Osteoblast (primary cell): ENCODE measurements around the gene ATP8B2. TPM values are rescaled to one million over a fixed set of nuclear protein-coding genes. Genes with fewer than 3 reads are reported as not detected.
"Not testable (repeated sequence)": the region's sequence is repeated elsewhere in the genome, so short reads cannot be mapped to it uniquely, and the experiment has no call there.

Source experiments
- DNase-seq: peaks from one replicate; pipeline ENCODE4 v3.0.0; 2011; ENCODE audit warnings: low spot score, mixed read lengths; ENCODE audit not compliant: insufficient read length; ENCODE audit errors: missing footprints
- H2AFZ ChIP-seq: 2 replicates; pipeline ENCODE4 v1.6.0; 2011; ENCODE audit warnings: mild to moderate bottlenecking, low read length
- H3K27ac ChIP-seq: 2 replicates; pipeline ENCODE4 v1.5.1; 2011; ENCODE audit warnings: mild to moderate bottlenecking, low read depth, low read length, moderate library complexity
- H3K27me3 ChIP-seq: 2 replicates; pipeline ENCODE4 v1.6.0; 2012; ENCODE audit warnings: mild to moderate bottlenecking, control low read depth, inconsistent platforms, low read length, moderate library complexity; ENCODE audit not compliant: insufficient read depth
- H3K36me3 ChIP-seq: 2 replicates; pipeline ENCODE4 v1.5.1; 2011; ENCODE audit warnings: mild to moderate bottlenecking, low read length, control low read depth, moderate library complexity; ENCODE audit not compliant: insufficient read depth
- H3K4me1 ChIP-seq: 2 replicates; pipeline ENCODE4 v1.5.1; 2011; ENCODE audit warnings: mild to moderate bottlenecking, low read length, control low read depth, moderate library complexity; ENCODE audit not compliant: insufficient read depth
- H3K4me2 ChIP-seq: 2 replicates; pipeline ENCODE4 v1.6.0; 2011; ENCODE audit warnings: mild to moderate bottlenecking, low read length; ENCODE audit not compliant: insufficient read depth
- H3K4me3 ChIP-seq: fragments of 200-600 bp; sonication (generic); 3 replicates; pipeline ENCODE4 v1.5.1; 2012; ENCODE audit warnings: mild to moderate bottlenecking, low read length, inconsistent platforms; ENCODE audit not compliant: insufficient read depth
- H3K79me2 ChIP-seq: 2 replicates; pipeline ENCODE4 v1.6.0; 2012; ENCODE audit warnings: mild to moderate bottlenecking, low read length, control low read depth, inconsistent platforms; ENCODE audit not compliant: insufficient read depth
- H3K9me3 ChIP-seq: 2 replicates; pipeline ENCODE4 v1.5.1; 2011; ENCODE audit warnings: low read depth, low read length, control low read depth
- H4K20me1 ChIP-seq: 2 replicates; pipeline ENCODE4 v1.6.0; 2012; ENCODE audit warnings: mild to moderate bottlenecking, low read length, control low read depth; ENCODE audit not compliant: insufficient read depth
- total RNA-seq: library from RNA; depleted of rRNA; stranded (reverse); fragments of >200 nt; gene quantifications from 2 replicates; pipeline ENCODE4 v1.2.3, GENCODE V29; 2012
- TF ChIP-seq, protein P1 (sequence below): IDR thresholded peaks from 2 replicates; pipeline ENCODE4 v1.5.1; 2011; ENCODE audit warnings: mild to moderate bottlenecking, low read depth, low read length, moderate library complexity; ENCODE audit errors: extremely low read depth

The ATP8B2 gene
- total RNA-seq, 1 donor = 162 TPM

DNA sequence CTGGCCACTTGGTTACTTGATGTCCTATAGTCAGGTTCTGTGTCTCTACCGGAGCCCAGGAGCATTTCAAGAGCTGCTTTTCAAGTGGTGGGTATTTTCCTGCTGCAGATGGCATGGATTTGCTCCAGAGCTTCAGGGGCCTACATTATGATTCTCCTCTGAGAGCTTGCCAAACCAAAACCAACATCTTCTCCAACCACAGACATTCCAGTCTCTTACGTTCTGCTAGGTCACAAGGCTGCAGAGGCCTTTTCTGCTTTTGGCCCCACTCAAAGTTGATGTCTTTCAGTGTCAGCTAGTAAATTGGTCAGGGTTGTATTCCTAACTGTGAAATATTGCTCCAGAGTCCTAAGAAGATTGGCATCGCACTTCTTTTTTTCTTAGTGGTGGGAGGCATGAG, 19.2 kb upstream of the ATP8B2 start:
- Histone ChIP-seq H3K9me3 (no peaks in the 10 kb centered on the region), H3K27ac (no peak overlapping the region), H4K20me1 (no peaks in the 10 kb centered on the region), H3K4me2 (peak overlapping the region; percentile 4), H3K4me3 (no peak overlapping the region), H3K79me2 (no peaks in the 10 kb centered on the region), H2AFZ (peak overlapping the region; percentile 31), H3K36me3 (no peaks in the 10 kb centered on the region), H3K4me1 (peaks cover 22% of the 10 kb centered on the region), H3K27me3 (no peaks in the 10 kb centered on the region)
- TF ChIP-seq, protein P1, sequence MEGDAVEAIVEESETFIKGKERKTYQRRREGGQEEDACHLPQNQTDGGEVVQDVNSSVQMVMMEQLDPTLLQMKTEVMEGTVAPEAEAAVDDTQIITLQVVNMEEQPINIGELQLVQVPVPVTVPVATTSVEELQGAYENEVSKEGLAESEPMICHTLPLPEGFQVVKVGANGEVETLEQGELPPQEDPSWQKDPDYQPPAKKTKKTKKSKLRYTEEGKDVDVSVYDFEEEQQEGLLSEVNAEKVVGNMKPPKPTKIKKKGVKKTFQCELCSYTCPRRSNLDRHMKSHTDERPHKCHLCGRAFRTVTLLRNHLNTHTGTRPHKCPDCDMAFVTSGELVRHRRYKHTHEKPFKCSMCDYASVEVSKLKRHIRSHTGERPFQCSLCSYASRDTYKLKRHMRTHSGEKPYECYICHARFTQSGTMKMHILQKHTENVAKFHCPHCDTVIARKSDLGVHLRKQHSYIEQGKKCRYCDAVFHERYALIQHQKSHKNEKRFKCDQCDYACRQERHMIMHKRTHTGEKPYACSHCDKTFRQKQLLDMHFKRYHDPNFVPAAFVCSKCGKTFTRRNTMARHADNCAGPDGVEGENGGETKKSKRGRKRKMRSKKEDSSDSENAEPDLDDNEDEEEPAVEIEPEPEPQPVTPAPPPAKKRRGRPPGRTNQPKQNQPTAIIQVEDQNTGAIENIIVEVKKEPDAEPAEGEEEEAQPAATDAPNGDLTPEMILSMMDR = no peak
- peak; percentile 69 for DNase-seq

DNA sequence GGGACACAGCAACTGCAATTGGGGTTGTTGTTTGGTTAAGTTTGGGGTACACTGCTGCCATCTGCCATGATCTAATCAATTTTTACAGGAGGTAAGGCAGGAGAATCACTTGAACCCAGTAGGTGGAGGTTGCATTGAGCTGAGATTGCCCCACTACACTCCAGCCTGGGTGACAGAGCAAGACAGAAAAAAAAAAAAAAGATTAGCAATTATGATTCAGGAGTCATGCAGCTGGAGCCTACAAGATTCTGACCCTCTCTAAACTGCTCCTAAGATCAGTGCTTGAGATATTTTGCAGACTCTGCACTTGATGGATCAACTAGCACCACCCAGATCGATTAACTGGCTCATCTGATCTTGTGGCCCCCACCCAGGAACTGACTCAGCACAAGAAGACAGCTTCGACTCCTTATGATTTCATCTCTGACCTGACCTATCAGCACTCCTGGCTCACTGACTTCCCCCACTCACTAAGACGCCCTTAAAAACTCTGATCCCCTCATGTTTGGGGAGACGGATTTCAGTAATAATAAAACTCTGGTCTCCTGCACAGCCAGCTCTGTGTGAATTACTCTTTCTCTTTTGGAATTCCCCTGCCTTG, 17.6 kb upstream of the ATP8B2 start:
- not testable (repeated sequence) for H3K4me2 ChIP-seq, H2AFZ ChIP-seq, H3K4me3 ChIP-seq, DNase-seq, H3K79me2 ChIP-seq, H3K27me3 ChIP-seq, H4K20me1 ChIP-seq, H3K9me3 ChIP-seq, H3K36me3 ChIP-seq, H3K27ac ChIP-seq
- peaks cover 22% of the 10 kb centered on the region for H3K4me1 ChIP-seq

DNA sequence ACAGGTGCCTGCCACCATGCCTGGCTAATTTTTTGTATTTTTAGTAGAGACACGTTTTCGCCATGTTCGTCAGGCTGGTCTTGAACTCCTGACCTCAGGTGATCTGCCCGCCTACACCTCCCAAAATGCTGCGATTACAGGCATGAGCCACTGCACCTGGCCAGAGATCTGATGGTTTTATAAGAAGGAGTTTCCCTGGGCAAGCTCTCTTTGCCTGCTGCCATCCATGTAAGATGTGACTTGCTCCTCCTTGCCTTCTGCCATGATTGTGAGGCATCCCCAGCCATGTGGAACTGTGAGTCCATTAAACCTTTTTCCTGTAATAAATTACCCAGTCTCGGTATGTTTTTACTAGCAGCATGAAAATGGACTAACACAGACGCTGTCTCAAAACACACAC, 16.2 kb upstream of the ATP8B2 start:
- H3K36me3 ChIP-seq, H4K20me1 ChIP-seq, DNase-seq, H3K4me2 ChIP-seq, H3K9me3 ChIP-seq, H3K27ac ChIP-seq, H3K4me3 ChIP-seq, H3K79me2 ChIP-seq, H2AFZ ChIP-seq, H3K27me3 ChIP-seq: not testable (repeated sequence)
- peaks cover 22% of the 10 kb centered on the region for H3K4me1 ChIP-seq

DNA sequence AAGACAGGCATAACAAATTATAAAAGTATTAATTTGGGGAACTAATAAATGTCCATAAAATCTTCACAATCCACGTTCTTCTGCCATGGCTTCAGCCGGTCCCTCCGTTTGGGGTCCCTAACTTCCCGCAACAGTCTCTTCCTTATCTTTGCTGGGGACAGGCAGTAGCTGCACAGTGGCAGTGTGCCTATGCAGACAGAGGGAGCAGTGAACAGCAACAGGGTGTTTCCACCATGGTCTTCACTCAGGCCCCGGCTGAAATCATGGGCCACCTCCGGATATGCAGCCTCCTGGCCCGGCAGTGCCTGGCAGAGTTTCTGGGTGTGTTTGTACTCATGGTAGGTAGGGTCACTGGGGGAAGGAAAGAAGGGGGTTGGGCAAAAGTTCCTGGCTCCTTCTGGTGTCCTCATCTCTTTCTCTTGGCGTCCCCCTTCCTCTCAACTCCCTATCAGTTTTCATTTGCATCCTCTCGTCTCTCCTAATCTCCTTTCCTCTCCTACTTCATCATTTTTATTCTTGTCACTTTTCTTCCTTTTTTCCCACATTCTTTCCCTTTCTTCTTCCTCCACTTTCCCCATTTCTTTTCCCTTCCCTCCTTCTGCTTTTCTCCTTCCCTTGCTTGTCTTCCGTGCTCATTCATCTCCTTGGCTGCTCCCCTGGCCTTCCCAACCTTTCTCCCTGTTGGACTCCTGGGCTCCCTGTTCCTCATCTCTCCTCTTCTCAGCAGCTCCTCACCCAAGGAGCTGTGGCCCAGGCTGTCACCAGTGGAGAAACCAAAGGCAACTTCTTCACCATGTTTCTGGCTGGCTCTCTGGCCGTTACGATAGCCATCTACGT, 12.9 kb upstream of the ATP8B2 start:
- not testable (repeated sequence) for H3K4me1 ChIP-seq, H2AFZ ChIP-seq, H3K36me3 ChIP-seq, H3K79me2 ChIP-seq, H3K27me3 ChIP-seq, H3K9me3 ChIP-seq, H3K4me3 ChIP-seq, H3K27ac ChIP-seq, DNase-seq, H4K20me1 ChIP-seq, H3K4me2 ChIP-seq

DNA sequence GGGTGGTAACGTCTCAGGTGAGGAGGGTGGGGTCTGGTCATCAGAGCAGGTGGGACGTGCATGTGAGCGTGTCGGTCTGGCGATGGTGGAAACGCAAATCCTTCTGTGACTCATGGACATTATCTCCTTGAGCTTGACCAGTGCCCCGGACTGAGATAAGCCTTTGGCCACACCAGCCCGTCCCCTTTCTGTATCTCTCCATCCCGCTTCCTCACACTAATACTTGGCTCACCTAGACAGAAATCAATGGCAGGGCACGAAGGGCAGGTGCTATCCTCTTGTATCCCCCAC, 12.3 kb upstream of the ATP8B2 start:
- Histone ChIP-seq H2AFZ (no peak overlapping the region), H3K4me1 (no peaks in the 10 kb centered on the region), H4K20me1 (no peaks in the 10 kb centered on the region), H3K4me2 (no peak overlapping the region), H3K27ac (no peak overlapping the region), H3K79me2 (no peaks in the 10 kb centered on the region), H3K9me3 (no peaks in the 10 kb centered on the region), H3K36me3 (no peaks in the 10 kb centered on the region), H3K4me3 (no peak overlapping the region), H3K27me3 (no peaks in the 10 kb centered on the region)
- DNase-seq = no peak
- TF ChIP-seq, protein P1 = no peak

DNA sequence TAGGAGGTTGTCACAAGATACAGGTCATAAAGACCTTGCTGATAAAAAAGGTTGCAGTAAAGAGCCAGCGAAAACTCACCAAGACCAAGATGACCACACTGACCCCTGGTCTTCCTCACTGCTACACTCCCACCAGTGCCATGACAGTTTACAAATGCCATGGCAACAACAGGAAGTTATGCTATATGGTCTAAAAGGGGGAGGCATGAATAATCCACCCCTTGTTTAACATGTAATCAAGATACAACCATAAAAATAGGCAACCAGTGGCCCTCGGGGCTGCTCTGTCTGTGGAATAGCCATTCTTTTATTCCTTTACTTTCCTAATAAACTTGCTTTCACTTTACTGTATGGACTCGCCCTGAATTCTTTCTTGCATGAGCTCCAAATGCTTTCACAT, 11.1 kb upstream of the ATP8B2 start:
- not testable (repeated sequence) for H3K79me2 ChIP-seq, H3K27ac ChIP-seq, H4K20me1 ChIP-seq, H3K36me3 ChIP-seq, H3K4me1 ChIP-seq, H3K4me3 ChIP-seq, H2AFZ ChIP-seq, H3K4me2 ChIP-seq, H3K9me3 ChIP-seq, DNase-seq, H3K27me3 ChIP-seq
